ENCODE results near the gene SHFL. TPM values are rescaled to one million over a fixed set of nuclear protein-coding genes. Genes with fewer than 3 reads are reported as not detected.

Gene SHFL
- total RNA-seq, 1 donor from 2014 or later: 98.0 TPM

DNA sequence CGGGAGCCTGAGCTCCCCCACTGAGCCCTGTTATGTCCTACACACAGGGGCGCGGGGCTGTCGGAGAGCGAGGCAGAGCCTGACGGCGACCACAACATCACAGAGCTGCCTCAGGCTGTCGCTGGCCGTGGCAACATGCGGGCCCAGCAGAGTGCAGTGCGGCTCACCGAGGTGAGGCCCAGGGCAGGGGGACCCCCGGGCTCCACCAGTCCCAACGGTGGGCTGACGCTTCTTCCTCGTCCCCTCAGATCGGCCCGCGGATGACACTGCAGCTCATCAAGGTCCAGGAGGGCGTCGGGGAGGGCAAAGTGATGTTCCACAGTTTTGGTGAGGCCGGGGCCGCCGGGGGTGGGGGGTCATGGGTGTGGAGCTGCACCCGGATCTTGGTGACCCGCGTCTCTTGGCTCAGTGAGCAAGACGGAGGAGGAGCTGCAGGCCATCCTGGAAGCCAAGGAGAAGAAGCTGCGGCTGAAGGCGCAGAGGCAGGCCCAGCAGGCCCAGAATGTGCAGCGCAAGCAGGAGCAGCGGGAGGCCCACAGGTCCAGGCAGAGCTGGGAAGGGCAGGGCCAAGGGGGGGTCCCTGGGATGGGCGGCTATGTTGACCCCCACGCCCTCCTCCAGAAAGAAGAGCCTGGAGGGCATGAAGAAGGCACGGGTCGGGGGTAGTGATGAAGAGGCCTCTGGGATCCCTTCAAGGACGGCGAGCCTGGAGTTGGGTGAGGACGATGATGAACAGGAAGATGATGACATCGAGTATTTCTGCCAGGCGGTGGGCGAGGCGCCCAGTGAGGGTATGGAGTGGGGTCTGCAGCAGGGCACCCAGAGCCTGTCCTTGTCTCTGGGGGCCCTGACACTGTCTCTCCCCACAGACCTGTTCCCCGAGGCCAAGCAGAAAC is 24.2 kb downstream of the SHFL start:
- Histone ChIP-seq H3K27me3 (no peaks in the 10 kb centered on the region), H3K27ac (no peak overlapping the region), H3K4me3 (no peak overlapping the region), H3K4me1 (peaks cover 3 to 7% of the 10 kb centered on the region in 2 donors), H3K9me3 (no peaks in the 10 kb centered on the region), H3K36me3 (peaks cover 49 to 55% of the 10 kb centered on the region in 2 donors)
- intact Hi-C loops (cut with DNase I): no loop called here
- DNase-seq (ENCODE audit: low spot score in 2 of 2): no peak
- no peak for TF ChIP-seq CTCF (IDR thresholded peaks at IDR 0.05)

- Histone ChIP-seq H3K4me1 (peaks cover 3 to 7% of the 10 kb centered on the region in 2 donors), H3K27me3 (no peaks in the 10 kb centered on the region), H3K9me3 (no peaks in the 10 kb centered on the region), H3K36me3 (peaks cover 55 to 61% of the 10 kb centered on the region in 2 donors), H3K27ac (no peak overlapping the region), H3K4me3 (no peak overlapping the region)
- intact Hi-C loops (cut with DNase I): no loop called here
- no peak for TF ChIP-seq CTCF (IDR thresholded peaks at IDR 0.05)
- DNase-seq (ENCODE audit: low spot score in 2 of 2): no peak
These were observed 24.8 kb downstream of the SHFL start for GRCh38 chr19:10110972-10111317.

DNA sequence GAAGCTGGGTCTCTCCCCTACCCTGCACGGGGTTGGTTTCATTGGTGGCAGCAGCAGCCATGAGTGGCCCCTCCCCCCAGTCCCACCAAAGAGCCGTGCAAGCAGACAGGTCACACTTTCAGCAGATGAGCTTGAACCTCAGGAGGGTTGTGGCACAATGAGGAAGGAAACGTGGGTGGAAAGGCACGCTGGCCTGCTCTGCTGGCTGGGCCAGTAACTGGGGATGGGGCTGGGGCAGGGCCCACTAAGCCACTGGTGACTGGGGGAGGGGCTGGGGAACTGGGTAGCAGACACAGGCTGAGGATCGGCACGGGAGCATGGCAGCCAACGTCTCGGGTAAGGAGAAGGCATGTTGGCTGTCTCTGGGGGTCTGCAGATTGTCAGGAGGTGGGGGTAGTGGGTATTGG is 25.3 kb downstream of the SHFL start, which contains the start of gene P2RY11:
P2RY11 (plus strand) TSS at position 289 of the 407 bp plus-strand sequence; CDS start at position 318, 29 bp downstream.
- H3K36me3 ChIP-seq: peaks cover 60 to 66% of the 10 kb centered on the region in 2 donors
- intact Hi-C loops (cut with DNase I): no loop called here

DNA sequence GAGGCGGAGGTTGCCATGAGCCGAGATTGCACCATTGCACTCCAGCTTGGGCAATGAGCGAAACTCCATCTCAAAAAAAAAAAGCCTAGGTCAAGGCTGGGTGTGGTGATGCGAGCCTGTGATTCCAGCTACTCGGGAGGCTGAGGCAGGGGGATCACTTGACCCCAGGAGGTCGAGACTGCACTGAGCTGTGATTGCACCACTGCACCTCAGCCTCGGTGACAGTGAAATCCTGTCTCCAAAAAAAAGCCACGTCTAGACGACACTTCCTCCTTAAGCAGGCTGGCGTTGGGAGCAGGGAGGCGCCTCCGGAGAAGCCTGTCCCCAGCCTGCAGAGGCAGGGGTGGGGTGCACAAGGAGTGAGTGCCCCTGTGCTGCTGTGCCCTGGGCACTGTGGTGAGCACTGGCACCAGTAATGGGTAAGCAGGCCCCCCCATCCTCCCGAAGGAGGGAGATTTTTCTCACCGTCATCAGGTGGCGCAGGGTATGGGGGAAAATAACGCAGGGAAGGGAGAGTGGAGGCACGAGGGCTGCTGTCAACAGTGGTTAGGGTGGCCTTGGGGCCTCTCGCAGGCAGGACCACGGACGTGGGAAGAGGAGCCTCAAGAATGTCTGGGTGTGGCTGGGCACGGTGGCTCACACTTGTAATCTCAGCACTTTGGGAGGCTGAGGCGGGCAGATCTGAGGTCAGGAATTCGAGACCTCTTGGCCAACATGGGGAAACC is 26.1 kb downstream of the SHFL start:
- no peak overlapping the region for H3K4me3 ChIP-seq
- H3K36me3 ChIP-seq: peaks cover 68 to 74% of the 10 kb centered on the region in 2 donors

More for the DNA sequence above, 25.3 kb downstream of the SHFL start, which contains the start of gene P2RY11:
- H3K27ac ChIP-seq: no peak within 1 kb of the TSS
- peaks cover 3 to 7% of the 10 kb centered on the region in 2 donors for H3K4me1 ChIP-seq
- H3K9me3 ChIP-seq: no peaks in the 10 kb centered on the region
- no peak for DNase-seq (ENCODE audit: low spot score in 2 of 2)
- H3K27me3 ChIP-seq: no peaks in the 10 kb centered on the region
- TF ChIP-seq CTCF (IDR thresholded peaks at IDR 0.05): no peak
- H3K4me3 ChIP-seq: no peak within 1 kb of the TSS

More for the DNA sequence above, 26.1 kb downstream of the SHFL start:
- Histone ChIP-seq H3K27me3 (no peaks in the 10 kb centered on the region), H3K27ac (no peak overlapping the region), H3K9me3 (no peaks in the 10 kb centered on the region), H3K4me1 (peaks cover 0 to under 1% of the 10 kb centered on the region in 2 donors)
- intact Hi-C loops (cut with DNase I): no loop called here
- TF ChIP-seq CTCF (IDR thresholded peaks at IDR 0.05): no peak
- DNase-seq (ENCODE audit: low spot score in 2 of 2): no peak

Measured in ascending aorta (tissue), 2 donors.